HepG2 (cell line): Measurements from ENCODE around the gene EIF5. TPM values are rescaled to one million over a fixed set of nuclear protein-coding genes. Genes with fewer than 3 reads are reported as not detected.

Experiments used
- KLF16 ChIP-seq, 2 experiments: sonication (generic) in 1 of 2; formaldehyde crosslinking in 1 of 2; IDR thresholded peaks; 2 replicates each; pipeline versions ENCODE4 v1.6.1 to v1.8.0; 2016 to 2023; ENCODE audit warnings: missing genetic modification reagents in 2 of 2, missing compliant biosample characterization in 1 of 2
- ONECUT2 ChIP-seq: sonication (generic); formaldehyde crosslinking; IDR thresholded peaks from 2 replicates; pipeline ENCODE4 v1.4.0; 2020; ENCODE audit warnings: missing genetic modification reagents
- POLR2G ChIP-seq: fragments of 200-400 bp; formaldehyde crosslinking; IDR thresholded peaks from 2 replicates; pipeline ENCODE4 v1.6.1; 2018; ENCODE audit warnings: mild to moderate bottlenecking, low read depth, low read length, moderate library complexity
- polyA plus RNA-seq, 8 experiments: library from polyadenylated mRNA; depleted of rRNA in 3 of 8; stranded (reverse) in 7 of 8; unstranded in 1 of 8; fragments of >200 nt; fragmentation: Illumina TruSeq in 4 of 8; extraction: Trizol in 4 of 8; gene quantifications; 2 replicates each; pipeline versions ENCODE4 v1.2.1 to v1.2.3, GENCODE V29; 2011 to 2016; ENCODE audit warnings: low read depth in 4 of 8, missing spikeins in 1 of 8, mixed read lengths in 1 of 8; ENCODE audit not compliant: insufficient read depth in 1 of 8
- total RNA-seq, 5 experiments: library from RNA; depleted of rRNA; stranded (reverse); fragments of >200 nt; fragmentation: Illumina TruSeq; extraction: Trizol; gene quantifications; 2 replicates each; pipeline ENCODE4 v1.2.3, GENCODE V29; 2016; ENCODE audit warnings: low read depth in 1 of 5
- TF ChIP-seq, protein P1 (sequence below), 2 experiments: sonication (generic) in 1 of 2; formaldehyde crosslinking in 1 of 2; IDR thresholded peaks; 2 replicates each; pipeline versions ENCODE4 v1.6.1 to v1.9.0; 2014 to 2022; ENCODE audit warnings: antibody characterized with exemption in 1 of 2, borderline replicate concordance in 1 of 2, inconsistent platforms in 1 of 2, low read depth in 1 of 2, missing genetic modification reagents in 1 of 2

EIF5 gene
- total and polyA plus RNA-seq, 2 of the 13 experiments (the other 11 are each of a cell fraction or from before 2014, with no cell fraction given): 189 to 281 TPM

DNA sequence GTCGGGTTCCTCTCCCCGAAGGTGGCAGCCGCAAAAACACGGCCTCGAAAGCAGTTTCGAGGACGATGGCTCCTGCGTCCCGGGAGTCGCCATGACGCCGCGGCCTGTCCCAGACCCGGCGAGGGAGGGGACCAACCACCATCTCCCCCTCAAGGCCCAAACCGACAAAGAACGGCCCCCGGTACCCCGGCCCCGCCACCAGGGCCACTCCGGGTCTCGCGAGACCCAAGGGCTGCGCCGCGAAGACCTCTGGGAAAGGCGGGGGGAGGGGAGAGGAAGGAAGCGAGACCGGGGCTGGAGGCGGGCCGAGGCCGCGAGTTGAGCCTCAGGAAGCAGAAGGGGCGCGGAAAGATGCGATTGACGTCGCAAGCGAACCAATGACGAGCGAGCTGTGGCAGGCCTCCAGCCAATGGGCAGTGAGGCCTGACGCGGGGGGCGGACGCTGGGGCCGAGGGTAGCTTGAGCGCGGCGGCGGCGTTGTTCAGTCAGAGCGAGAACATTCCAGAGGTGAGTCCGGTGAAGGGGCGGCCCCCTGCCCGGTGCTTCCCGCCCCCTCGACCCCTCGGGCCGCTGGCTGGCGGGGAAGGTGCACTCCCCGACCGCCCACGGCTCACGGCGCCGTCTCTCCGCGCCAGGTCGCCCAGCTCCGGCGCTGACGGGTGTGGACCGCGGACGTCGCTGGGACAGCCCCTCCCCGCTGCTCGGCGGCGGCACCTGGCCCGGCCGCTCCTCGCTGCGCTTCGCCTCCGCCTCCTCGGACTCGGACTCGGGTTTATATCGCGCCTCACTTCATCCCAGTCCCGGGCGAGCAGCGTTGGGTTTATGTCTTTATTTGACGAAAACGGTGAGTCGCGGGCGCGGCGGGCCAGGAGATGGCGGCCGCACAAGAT lies at the start of gene EIF5 (continued):
- TF ChIP-seq POLR2G: peak; percentile 98
- TF ChIP-seq ONECUT2: no peak
- TF ChIP-seq KLF16 (CRISPR knock-in tag; IDR thresholded peaks at IDR 0.05): peak in 1 of 2 experiments; percentile 76; a peak in 1 of 4 replicates
- TF ChIP-seq, protein P1, sequence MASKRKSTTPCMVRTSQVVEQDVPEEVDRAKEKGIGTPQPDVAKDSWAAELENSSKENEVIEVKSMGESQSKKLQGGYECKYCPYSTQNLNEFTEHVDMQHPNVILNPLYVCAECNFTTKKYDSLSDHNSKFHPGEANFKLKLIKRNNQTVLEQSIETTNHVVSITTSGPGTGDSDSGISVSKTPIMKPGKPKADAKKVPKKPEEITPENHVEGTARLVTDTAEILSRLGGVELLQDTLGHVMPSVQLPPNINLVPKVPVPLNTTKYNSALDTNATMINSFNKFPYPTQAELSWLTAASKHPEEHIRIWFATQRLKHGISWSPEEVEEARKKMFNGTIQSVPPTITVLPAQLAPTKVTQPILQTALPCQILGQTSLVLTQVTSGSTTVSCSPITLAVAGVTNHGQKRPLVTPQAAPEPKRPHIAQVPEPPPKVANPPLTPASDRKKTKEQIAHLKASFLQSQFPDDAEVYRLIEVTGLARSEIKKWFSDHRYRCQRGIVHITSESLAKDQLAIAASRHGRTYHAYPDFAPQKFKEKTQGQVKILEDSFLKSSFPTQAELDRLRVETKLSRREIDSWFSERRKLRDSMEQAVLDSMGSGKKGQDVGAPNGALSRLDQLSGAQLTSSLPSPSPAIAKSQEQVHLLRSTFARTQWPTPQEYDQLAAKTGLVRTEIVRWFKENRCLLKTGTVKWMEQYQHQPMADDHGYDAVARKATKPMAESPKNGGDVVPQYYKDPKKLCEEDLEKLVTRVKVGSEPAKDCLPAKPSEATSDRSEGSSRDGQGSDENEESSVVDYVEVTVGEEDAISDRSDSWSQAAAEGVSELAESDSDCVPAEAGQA (IDR thresholded peaks at IDR 0.05; ENCODE audit: low read depth): peak; percentile 44
- TF ChIP-seq, protein P1 (CRISPR knock-in tag; IDR thresholded peaks at IDR 0.05; ENCODE audit: borderline replicate concordance): no peak; the same call in 1 of the 2 replicates
